Kidney epithelial cell (primary cell): Measurements from ENCODE around the gene PCDHAC2. TPM values are rescaled to one million over a fixed set of nuclear protein-coding genes. Genes with fewer than 3 reads are reported as not detected.

Source experiments
- DNase-seq: peaks from one replicate; pipeline ENCODE4 v3.0.0-alpha.2; 2010; ENCODE audit warnings: low read depth
- H3K27me3 ChIP-seq: 2 replicates; pipeline ENCODE4 v1.6.0; 2011; ENCODE audit warnings: low read length; ENCODE audit not compliant: control insufficient read depth, insufficient read depth
- H3K36me3 ChIP-seq: 2 replicates; pipeline ENCODE4 v1.5.1; 2011; ENCODE audit warnings: low read length; ENCODE audit not compliant: control insufficient read depth, insufficient read depth
- H3K4me3 ChIP-seq: 2 replicates; pipeline ENCODE4 v1.5.1; 2011; ENCODE audit warnings: low read depth, mild to moderate bottlenecking, control low read depth, low read length
- total RNA-seq: library from RNA; depleted of rRNA; stranded (reverse); fragments of >200 nt; gene quantifications from 2 replicates; pipeline ENCODE4 v1.2.3, GENCODE V29; 2015
- TF ChIP-seq, protein P1 (sequence below): IDR thresholded peaks from 2 replicates; pipeline ENCODE4 v1.5.1; 2011; ENCODE audit warnings: mild to moderate bottlenecking, moderate library complexity, low read length, control low read depth, inconsistent platforms; ENCODE audit not compliant: insufficient read depth, poor library complexity, severe bottlenecking

The PCDHAC2 gene
- total RNA-seq, 1 donor from 2014 or later = 0.92 TPM

- DNase-seq = no peak
- Histone ChIP-seq H3K36me3 (no peaks in the 10 kb centered on the region), H3K4me3 (no peak overlapping the region), H3K27me3 (no peaks in the 10 kb centered on the region)
- TF ChIP-seq, protein P1, sequence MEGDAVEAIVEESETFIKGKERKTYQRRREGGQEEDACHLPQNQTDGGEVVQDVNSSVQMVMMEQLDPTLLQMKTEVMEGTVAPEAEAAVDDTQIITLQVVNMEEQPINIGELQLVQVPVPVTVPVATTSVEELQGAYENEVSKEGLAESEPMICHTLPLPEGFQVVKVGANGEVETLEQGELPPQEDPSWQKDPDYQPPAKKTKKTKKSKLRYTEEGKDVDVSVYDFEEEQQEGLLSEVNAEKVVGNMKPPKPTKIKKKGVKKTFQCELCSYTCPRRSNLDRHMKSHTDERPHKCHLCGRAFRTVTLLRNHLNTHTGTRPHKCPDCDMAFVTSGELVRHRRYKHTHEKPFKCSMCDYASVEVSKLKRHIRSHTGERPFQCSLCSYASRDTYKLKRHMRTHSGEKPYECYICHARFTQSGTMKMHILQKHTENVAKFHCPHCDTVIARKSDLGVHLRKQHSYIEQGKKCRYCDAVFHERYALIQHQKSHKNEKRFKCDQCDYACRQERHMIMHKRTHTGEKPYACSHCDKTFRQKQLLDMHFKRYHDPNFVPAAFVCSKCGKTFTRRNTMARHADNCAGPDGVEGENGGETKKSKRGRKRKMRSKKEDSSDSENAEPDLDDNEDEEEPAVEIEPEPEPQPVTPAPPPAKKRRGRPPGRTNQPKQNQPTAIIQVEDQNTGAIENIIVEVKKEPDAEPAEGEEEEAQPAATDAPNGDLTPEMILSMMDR = no peak
Measured at GRCh38 chr5:140978260-140978659, 12.0 kb downstream of the PCDHAC2 start.

DNA sequence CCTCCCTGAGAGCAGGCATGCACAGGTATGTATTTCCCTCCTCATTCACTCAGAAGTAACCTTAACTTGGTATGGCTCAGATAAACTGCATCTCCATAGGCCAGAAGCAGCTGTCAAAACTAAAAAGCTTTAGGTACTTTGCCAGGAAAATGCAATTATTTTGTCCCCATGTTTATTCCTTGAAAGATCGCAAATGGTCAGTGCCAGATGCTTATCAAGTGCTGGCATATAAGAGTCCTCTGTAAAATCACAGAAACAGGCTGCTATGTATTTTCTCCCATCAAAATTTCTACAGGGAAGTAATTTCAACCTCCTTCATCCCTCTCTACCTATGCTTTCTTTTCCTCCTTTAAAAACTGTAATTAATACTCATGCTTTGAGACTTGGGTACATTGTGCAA, 12.7 kb downstream of the PCDHAC2 start:
- no peak for DNase-seq
- TF ChIP-seq, protein P1 = no peak
- Histone ChIP-seq H3K27me3 (no peaks in the 10 kb centered on the region), H3K4me3 (no peak overlapping the region), H3K36me3 (no peaks in the 10 kb centered on the region)

GRCh38 chr5:140982083-140982716, 15.9 kb downstream of the PCDHAC2 start:
- TF ChIP-seq, protein P1 = no peak

DNA sequence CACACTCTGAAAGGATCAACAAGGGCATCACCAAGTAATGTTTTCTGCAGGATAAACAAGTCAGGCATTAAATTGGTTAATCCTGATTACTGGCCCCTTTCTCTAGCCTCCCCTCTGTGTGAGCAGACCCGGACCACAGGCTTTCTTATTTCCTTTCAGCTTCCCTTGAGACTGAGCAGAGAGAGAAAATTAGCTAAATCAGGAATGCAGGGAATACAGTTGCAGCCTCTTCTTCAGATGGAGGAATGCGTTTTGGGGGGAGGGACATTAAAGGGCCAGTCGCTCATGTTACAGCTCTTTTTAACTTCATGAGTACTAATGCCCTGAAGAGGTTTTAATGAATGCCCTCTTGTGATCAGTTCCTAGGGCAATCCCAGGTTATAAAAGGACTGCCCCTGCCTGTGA, 19.8 kb downstream of the PCDHAC2 start:
- TF ChIP-seq, protein P1 = no peak
- H3K4me3 ChIP-seq = no peak overlapping the region

More at GRCh38 chr5:140982083-140982716, 15.9 kb downstream of the PCDHAC2 start:
- Histone ChIP-seq H3K4me3 (no peak overlapping the region), H3K27me3 (no peaks in the 10 kb centered on the region), H3K36me3 (no peaks in the 10 kb centered on the region)
- no peak for DNase-seq

GRCh38 chr5:140988100-140988499, 21.8 kb downstream of the PCDHAC2 start:
- Histone ChIP-seq H3K4me3 (no peak overlapping the region), H3K36me3 (no peaks in the 10 kb centered on the region), H3K27me3 (no peaks in the 10 kb centered on the region)
- TF ChIP-seq, protein P1 = no peak
- no peak for DNase-seq

More for the DNA sequence above, 19.8 kb downstream of the PCDHAC2 start:
- no peak for DNase-seq
- no peaks in the 10 kb centered on the region for H3K27me3 ChIP-seq
- no peaks in the 10 kb centered on the region for H3K36me3 ChIP-seq

DNA sequence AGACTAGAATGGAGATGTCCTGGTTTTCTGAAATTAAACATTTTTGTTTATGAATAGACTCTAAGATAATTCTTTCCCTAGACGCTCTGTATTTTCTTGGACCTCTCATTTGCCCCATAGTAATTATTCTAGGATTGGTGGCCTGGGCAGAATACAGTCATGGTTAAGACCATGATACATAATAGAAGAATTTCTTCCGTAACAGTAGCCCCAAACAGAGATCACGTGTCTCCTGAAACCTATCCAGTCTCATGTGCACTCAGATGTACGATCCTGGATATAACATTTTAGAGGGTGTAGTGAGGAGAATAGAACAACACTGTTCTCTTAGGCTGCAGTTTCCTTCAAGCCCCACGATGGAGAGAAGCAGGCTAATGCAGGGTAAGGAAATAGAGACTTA, 22.3 kb downstream of the PCDHAC2 start:
- Histone ChIP-seq H3K27me3 (no peaks in the 10 kb centered on the region), H3K36me3 (no peaks in the 10 kb centered on the region), H3K4me3 (no peak overlapping the region)
- DNase-seq = no peak
- TF ChIP-seq, protein P1 = no peak
